Uterus (tissue), 4 donors: Measurements from ENCODE around the gene ELMO1. TPM values are rescaled to one million over a fixed set of nuclear protein-coding genes. Genes with fewer than 3 reads are reported as not detected.

ENCODE experiments used
- DNase-seq, 2 donors: peaks; one replicate each; pipeline ENCODE4 v3.0.0-alpha.2; 2019 to 2020
- H3K27ac ChIP-seq, 2 donors: fragments of 200-600 bp; sonication (generic); 1 replicate in 1 of 2; 2 replicates in 1 of 2; pipeline ENCODE4 v1.5.1; 2016 to 2018
- H3K27me3 ChIP-seq, 2 donors: fragments of 200-600 bp; sonication (generic); one replicate each; pipeline ENCODE4 v1.5.1; 2018 to 2019; ENCODE audit warnings: control low read depth in 1 of 2
- H3K36me3 ChIP-seq, 2 donors: fragments of 200-600 bp; sonication (generic); one replicate each; pipeline ENCODE4 v1.5.1; 2019; ENCODE audit warnings: control low read depth in 1 of 2
- H3K4me1 ChIP-seq, 2 donors: fragments of 200-600 bp; sonication (generic); one replicate each; pipeline ENCODE4 v1.5.1; 2018 to 2019; ENCODE audit warnings: control low read depth in 1 of 2
- H3K4me3 ChIP-seq, 2 donors: fragments of 200-600 bp; sonication (generic); 1 replicate in 1 of 2; 2 replicates in 1 of 2; pipeline ENCODE4 v1.5.1; 2018 to 2019; ENCODE audit warnings: mild to moderate bottlenecking in 1 of 2
- H3K9me3 ChIP-seq, 2 donors: fragments of 200-600 bp; sonication (generic); one replicate each; pipeline ENCODE4 v1.5.1; 2019; ENCODE audit warnings: control low read depth in 1 of 2
- POLR2A ChIP-seq, 2 donors: fragments of 450-650 bp; IDR thresholded peaks; one replicate each; pipeline ENCODE4 v1.6.1; 2016; ENCODE audit warnings: antibody characterized with exemption in 2 of 2, mild to moderate bottlenecking in 1 of 2, moderate library complexity in 1 of 2
- intact Hi-C: fragments of 100-400 bp; cut with DNase I; formaldehyde crosslinking; loops from one replicate; pipeline ENCODE4 v1.15.1; 2023; ENCODE audit warnings: low total_unique reads
- total RNA-seq, 4 donors: library from RNA; depleted of rRNA in 3 of 4; stranded (reverse); fragments of >200 nt in 3 of 4; gene quantifications; one replicate each; pipeline versions ENCODE4 v1.1.0 to v1.2.4, GENCODE V29; 2014 to 2023
- TF ChIP-seq, protein P1 (sequence below), 4 experiments: fragments of 200-600 bp in 2 of 4; fragments of 450-650 bp in 2 of 4; sonication (generic) in 2 of 4; IDR thresholded peaks; one replicate each; pipeline ENCODE4 v1.5.1; 2016 to 2019; ENCODE audit warnings: antibody characterized with exemption in 4 of 4, mild to moderate bottlenecking in 2 of 4, moderate library complexity in 1 of 4
- donor health status: DM: yes; HTN: yes; CAD: no.

ELMO1 gene
- total RNA-seq, 4 donors from 2014 or later = 37.9 to 64.7 (median 55.5) TPM

- Histone ChIP-seq H3K36me3 (no peaks in the 10 kb centered on the region), H3K9me3 (no peaks in the 10 kb centered on the region), H3K27me3 (no peaks in the 10 kb centered on the region), H3K27ac (no peak overlapping the region), H3K4me3 (no peak overlapping the region), H3K4me1 (no peaks in the 10 kb centered on the region)
- no peak for TF ChIP-seq POLR2A (IDR thresholded peaks at IDR 0.05)
- TF ChIP-seq, protein P1, sequence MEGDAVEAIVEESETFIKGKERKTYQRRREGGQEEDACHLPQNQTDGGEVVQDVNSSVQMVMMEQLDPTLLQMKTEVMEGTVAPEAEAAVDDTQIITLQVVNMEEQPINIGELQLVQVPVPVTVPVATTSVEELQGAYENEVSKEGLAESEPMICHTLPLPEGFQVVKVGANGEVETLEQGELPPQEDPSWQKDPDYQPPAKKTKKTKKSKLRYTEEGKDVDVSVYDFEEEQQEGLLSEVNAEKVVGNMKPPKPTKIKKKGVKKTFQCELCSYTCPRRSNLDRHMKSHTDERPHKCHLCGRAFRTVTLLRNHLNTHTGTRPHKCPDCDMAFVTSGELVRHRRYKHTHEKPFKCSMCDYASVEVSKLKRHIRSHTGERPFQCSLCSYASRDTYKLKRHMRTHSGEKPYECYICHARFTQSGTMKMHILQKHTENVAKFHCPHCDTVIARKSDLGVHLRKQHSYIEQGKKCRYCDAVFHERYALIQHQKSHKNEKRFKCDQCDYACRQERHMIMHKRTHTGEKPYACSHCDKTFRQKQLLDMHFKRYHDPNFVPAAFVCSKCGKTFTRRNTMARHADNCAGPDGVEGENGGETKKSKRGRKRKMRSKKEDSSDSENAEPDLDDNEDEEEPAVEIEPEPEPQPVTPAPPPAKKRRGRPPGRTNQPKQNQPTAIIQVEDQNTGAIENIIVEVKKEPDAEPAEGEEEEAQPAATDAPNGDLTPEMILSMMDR (IDR thresholded peaks at IDR 0.05) = no peak
- intact Hi-C loops = no loop called here
- no peak for DNase-seq
Observed at GRCh38 chr7:37256631-37257030, 192.0 kb downstream of the ELMO1 start.

- TF ChIP-seq, protein P1 (IDR thresholded peaks at IDR 0.05) = no peak
- TF ChIP-seq POLR2A (IDR thresholded peaks at IDR 0.05) = no peak
- Histone ChIP-seq H3K9me3 (no peaks in the 10 kb centered on the region), H3K27me3 (no peaks in the 10 kb centered on the region), H3K27ac (no peak overlapping the region), H3K36me3 (no peaks in the 10 kb centered on the region), H3K4me1 (no peaks in the 10 kb centered on the region), H3K4me3 (no peak overlapping the region)
- intact Hi-C loops = no loop called here
- DNase-seq = no peak
Observed at GRCh38 chr7:37255327-37255944, 193.2 kb downstream of the ELMO1 start.

- no peaks in the 10 kb centered on the region for H3K9me3 ChIP-seq
- TF ChIP-seq POLR2A (IDR thresholded peaks at IDR 0.05) = no peak
- TF ChIP-seq, protein P1 (IDR thresholded peaks at IDR 0.05) = no peak
- no peak overlapping the region for H3K27ac ChIP-seq
Observed at GRCh38 chr7:37251222-37251621, 197.4 kb downstream of the ELMO1 start.

DNA sequence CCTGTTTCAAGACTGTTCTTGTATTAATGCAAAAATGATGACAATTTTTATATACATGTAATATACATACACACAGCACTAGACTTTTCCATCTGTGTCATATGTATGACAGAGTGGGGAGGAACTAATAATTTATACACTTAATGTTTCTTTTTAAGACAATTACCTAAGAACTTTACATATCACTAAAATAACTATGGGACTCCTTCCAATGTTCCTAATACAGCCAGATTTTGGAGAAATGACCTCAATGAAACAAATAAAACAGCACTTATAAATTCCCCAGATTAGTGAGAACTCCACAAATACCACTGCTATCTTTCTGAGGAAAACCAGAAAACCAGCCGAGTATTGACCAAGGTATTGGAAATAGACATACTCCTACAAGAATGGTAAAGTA is 199.4 kb downstream of the ELMO1 start:
- Histone ChIP-seq H3K9me3 (no peaks in the 10 kb centered on the region), H3K4me3 (no peak overlapping the region), H3K27ac (no peak overlapping the region), H3K27me3 (no peaks in the 10 kb centered on the region), H3K4me1 (no peaks in the 10 kb centered on the region), H3K36me3 (no peaks in the 10 kb centered on the region)
- TF ChIP-seq POLR2A (IDR thresholded peaks at IDR 0.05) = no peak
- TF ChIP-seq, protein P1 (IDR thresholded peaks at IDR 0.05) = no peak
- DNase-seq = no peak
- intact Hi-C loops = no loop called here

More at GRCh38 chr7:37251222-37251621, 197.4 kb downstream of the ELMO1 start:
- H3K4me1 ChIP-seq = no peaks in the 10 kb centered on the region
- H3K4me3 ChIP-seq = no peak overlapping the region
- no peak for DNase-seq
- H3K27me3 ChIP-seq = no peaks in the 10 kb centered on the region
- H3K36me3 ChIP-seq = no peaks in the 10 kb centered on the region
- intact Hi-C loops = no loop called here

GRCh38 chr7:37248396-37248861 is 200.2 kb downstream of the ELMO1 start:
- intact Hi-C loops = no loop called here
- DNase-seq = peak in 1 of 2 donors; percentile 57
- H3K4me1 ChIP-seq = no peaks in the 10 kb centered on the region
- H3K36me3 ChIP-seq = no peaks in the 10 kb centered on the region
- no peak overlapping the region for H3K27ac ChIP-seq
- H3K9me3 ChIP-seq = no peaks in the 10 kb centered on the region
- no peak overlapping the region for H3K4me3 ChIP-seq
- H3K27me3 ChIP-seq = no peaks in the 10 kb centered on the region
- TF ChIP-seq, protein P1 (IDR thresholded peaks at IDR 0.05) = no peak
- TF ChIP-seq POLR2A (IDR thresholded peaks at IDR 0.05) = no peak
